SK-N-SH (cell line): ENCODE results near the gene PLK3.

Source experiments
- CHD2 ChIP-seq: fragments of 150-350 bp; IDR thresholded peaks from 2 replicates; pipeline ENCODE4 v1.6.1; 2018; ENCODE audit warnings: low read length; ENCODE audit not compliant: partially characterized antibody
- EP300 ChIP-seq, 2 experiments: IDR thresholded peaks; 2 replicates each; pipeline versions ENCODE4 v1.4.0 to v1.6.1; 2012; ENCODE audit warnings: borderline replicate concordance in 1 of 2, low read depth in 1 of 2, low read length in 1 of 2
- GABPA ChIP-seq: IDR thresholded peaks from 2 replicates; pipeline ENCODE4 v1.4.0; 2012; ENCODE audit warnings: low read depth, mild to moderate bottlenecking
- NRF1 ChIP-seq: IDR thresholded peaks from 2 replicates; pipeline ENCODE4 v1.6.1; 2012; ENCODE audit warnings: low read depth, mild to moderate bottlenecking, low read length
- SMC3 ChIP-seq: IDR thresholded peaks from 2 replicates; pipeline ENCODE4 v1.6.1; 2012; ENCODE audit warnings: low read depth, low read length, improper control_type of control experiment
- TAF1 ChIP-seq: IDR thresholded peaks from 2 replicates; pipeline ENCODE4 v1.6.1; 2012; ENCODE audit warnings: low read depth, mild to moderate bottlenecking, low read length, moderate library complexity, borderline replicate concordance
- USF1 ChIP-seq: IDR thresholded peaks from 2 replicates; pipeline ENCODE4 v1.4.0; 2012; ENCODE audit warnings: low read depth, borderline replicate concordance
- USF2 ChIP-seq: fragments of 150-350 bp; IDR thresholded peaks from 2 replicates; pipeline ENCODE4 v1.6.1; 2017; ENCODE audit warnings: antibody characterized with exemption, low read length, low read depth, borderline replicate concordance
- YY1 ChIP-seq: IDR thresholded peaks from 2 replicates; pipeline ENCODE4 v1.4.0; 2012; ENCODE audit warnings: low read depth, mild to moderate bottlenecking
- TF ChIP-seq, protein P1 (sequence below): IDR thresholded peaks from 2 replicates; pipeline ENCODE4 v1.6.1; 2012; ENCODE audit warnings: mild to moderate bottlenecking, low read depth, low read length, moderate library complexity
- TF ChIP-seq, protein P2 (sequence below): fragments of 200-600 bp; sonication (generic); IDR thresholded peaks from 2 replicates; pipeline ENCODE4 v1.6.1; 2017; ENCODE audit warnings: antibody characterized with exemption, mild to moderate bottlenecking, moderate library complexity

- TF ChIP-seq, protein P1, sequence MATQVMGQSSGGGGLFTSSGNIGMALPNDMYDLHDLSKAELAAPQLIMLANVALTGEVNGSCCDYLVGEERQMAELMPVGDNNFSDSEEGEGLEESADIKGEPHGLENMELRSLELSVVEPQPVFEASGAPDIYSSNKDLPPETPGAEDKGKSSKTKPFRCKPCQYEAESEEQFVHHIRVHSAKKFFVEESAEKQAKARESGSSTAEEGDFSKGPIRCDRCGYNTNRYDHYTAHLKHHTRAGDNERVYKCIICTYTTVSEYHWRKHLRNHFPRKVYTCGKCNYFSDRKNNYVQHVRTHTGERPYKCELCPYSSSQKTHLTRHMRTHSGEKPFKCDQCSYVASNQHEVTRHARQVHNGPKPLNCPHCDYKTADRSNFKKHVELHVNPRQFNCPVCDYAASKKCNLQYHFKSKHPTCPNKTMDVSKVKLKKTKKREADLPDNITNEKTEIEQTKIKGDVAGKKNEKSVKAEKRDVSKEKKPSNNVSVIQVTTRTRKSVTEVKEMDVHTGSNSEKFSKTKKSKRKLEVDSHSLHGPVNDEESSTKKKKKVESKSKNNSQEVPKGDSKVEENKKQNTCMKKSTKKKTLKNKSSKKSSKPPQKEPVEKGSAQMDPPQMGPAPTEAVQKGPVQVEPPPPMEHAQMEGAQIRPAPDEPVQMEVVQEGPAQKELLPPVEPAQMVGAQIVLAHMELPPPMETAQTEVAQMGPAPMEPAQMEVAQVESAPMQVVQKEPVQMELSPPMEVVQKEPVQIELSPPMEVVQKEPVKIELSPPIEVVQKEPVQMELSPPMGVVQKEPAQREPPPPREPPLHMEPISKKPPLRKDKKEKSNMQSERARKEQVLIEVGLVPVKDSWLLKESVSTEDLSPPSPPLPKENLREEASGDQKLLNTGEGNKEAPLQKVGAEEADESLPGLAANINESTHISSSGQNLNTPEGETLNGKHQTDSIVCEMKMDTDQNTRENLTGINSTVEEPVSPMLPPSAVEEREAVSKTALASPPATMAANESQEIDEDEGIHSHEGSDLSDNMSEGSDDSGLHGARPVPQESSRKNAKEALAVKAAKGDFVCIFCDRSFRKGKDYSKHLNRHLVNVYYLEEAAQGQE, result no peak
- TF ChIP-seq USF1 (no peak), YY1 (peak; percentile 41; the same call in 1 of the 2 replicates), USF2 (no peak), EP300 (IDR thresholded peaks at IDR 0.05; ENCODE audit: borderline replicate concordance in 1 of 2, low read depth in 1 of 2, low read length in 1 of 2) (no peak; a peak in 1 of 4 replicates), GABPA (no peak), TAF1 (peak; percentile 46; the same call in 1 of the 2 replicates), NRF1 (no peak), SMC3 (no peak), CHD2 (no peak)
- TF ChIP-seq, protein P2, sequence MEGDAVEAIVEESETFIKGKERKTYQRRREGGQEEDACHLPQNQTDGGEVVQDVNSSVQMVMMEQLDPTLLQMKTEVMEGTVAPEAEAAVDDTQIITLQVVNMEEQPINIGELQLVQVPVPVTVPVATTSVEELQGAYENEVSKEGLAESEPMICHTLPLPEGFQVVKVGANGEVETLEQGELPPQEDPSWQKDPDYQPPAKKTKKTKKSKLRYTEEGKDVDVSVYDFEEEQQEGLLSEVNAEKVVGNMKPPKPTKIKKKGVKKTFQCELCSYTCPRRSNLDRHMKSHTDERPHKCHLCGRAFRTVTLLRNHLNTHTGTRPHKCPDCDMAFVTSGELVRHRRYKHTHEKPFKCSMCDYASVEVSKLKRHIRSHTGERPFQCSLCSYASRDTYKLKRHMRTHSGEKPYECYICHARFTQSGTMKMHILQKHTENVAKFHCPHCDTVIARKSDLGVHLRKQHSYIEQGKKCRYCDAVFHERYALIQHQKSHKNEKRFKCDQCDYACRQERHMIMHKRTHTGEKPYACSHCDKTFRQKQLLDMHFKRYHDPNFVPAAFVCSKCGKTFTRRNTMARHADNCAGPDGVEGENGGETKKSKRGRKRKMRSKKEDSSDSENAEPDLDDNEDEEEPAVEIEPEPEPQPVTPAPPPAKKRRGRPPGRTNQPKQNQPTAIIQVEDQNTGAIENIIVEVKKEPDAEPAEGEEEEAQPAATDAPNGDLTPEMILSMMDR, result no peak
Measured at GRCh38 chr1:44806704-44807363, 6.7 kb downstream of the PLK3 start, which contains the start of gene DYNLT4.
